Tongue (tissue), 2 donors: ENCODE data around the gene CFAP52. TPM values are rescaled to one million over a fixed set of nuclear protein-coding genes. Genes with fewer than 3 reads are reported as not detected.
"Not testable (repeated sequence)": the region's sequence is repeated elsewhere in the genome, so short reads cannot be mapped to it uniquely, and the experiment has no call there.

ENCODE experiments used
- DNase-seq: peaks from one replicate; pipeline ENCODE4 v3.0.0-alpha.2; 2015
- total RNA-seq: library from RNA; depleted of rRNA; stranded (reverse); fragments of >200 nt; gene quantifications from one replicate; pipeline ENCODE4 v1.2.3, GENCODE V29; 2014

The CFAP52 gene
- not detected for total RNA-seq

- peak; percentile 86 for DNase-seq
These were observed at the start of gene CFAP52 for GRCh38 chr17:9576521-9577372. Gene CFAP52 (plus strand): TSS chr17:9576642. CDS start chr17:9576696, 54 bp downstream.

GRCh38 chr17:9527788-9528187, 48.7 kb upstream of the CFAP52 start:
- DNase-seq: no peak

- DNase-seq: peak; percentile 51
These were observed 47.3 kb upstream of the CFAP52 start for GRCh38 chr17:9529033-9529700.

- DNase-seq: no peak
These were observed 45.4 kb upstream of the CFAP52 start for GRCh38 chr17:9531034-9531433.

- no peak for DNase-seq
These were observed 43.7 kb upstream of the CFAP52 start for GRCh38 chr17:9532715-9533114.

GRCh38 chr17:9533441-9533840, 43.0 kb upstream of the CFAP52 start:
- no peak for DNase-seq

- peak; percentile 55 for DNase-seq
These were observed 40.4 kb upstream of the CFAP52 start for GRCh38 chr17:9536061-9536460.

- no peak for DNase-seq
These were observed 39.2 kb upstream of the CFAP52 start for GRCh38 chr17:9537177-9537776.

- DNase-seq: no peak
These were observed 37.8 kb upstream of the CFAP52 start for GRCh38 chr17:9538626-9539025.

GRCh38 chr17:9541718-9542117, 34.7 kb upstream of the CFAP52 start:
- no peak for DNase-seq

GRCh38 chr17:9544221-9544620, 32.2 kb upstream of the CFAP52 start:
- no peak for DNase-seq

GRCh38 chr17:9549215-9549614, 27.2 kb upstream of the CFAP52 start:
- DNase-seq: no peak

GRCh38 chr17:9553181-9553580, 23.3 kb upstream of the CFAP52 start:
- DNase-seq: no peak

GRCh38 chr17:9553596-9553995, 22.8 kb upstream of the CFAP52 start:
- no peak for DNase-seq

- DNase-seq: peak; percentile 48
These were observed 21.7 kb upstream of the CFAP52 start for GRCh38 chr17:9554715-9555114.

GRCh38 chr17:9557161-9557755, 19.2 kb upstream of the CFAP52 start:
- DNase-seq: peak; percentile 64

- peak; percentile 33 for DNase-seq
These were observed 18.6 kb upstream of the CFAP52 start for GRCh38 chr17:9557857-9558256.

- no peak for DNase-seq
These were observed 12.3 kb upstream of the CFAP52 start for GRCh38 chr17:9564104-9564503.

- DNase-seq: no peak
These were observed 10.4 kb upstream of the CFAP52 start for GRCh38 chr17:9566067-9566466.

- not testable (repeated sequence) for DNase-seq
These were observed 9.7 kb upstream of the CFAP52 start for GRCh38 chr17:9566739-9567138.

GRCh38 chr17:9568004-9568403, 8.4 kb upstream of the CFAP52 start:
- no peak for DNase-seq

- DNase-seq: no peak
These were observed 7.4 kb upstream of the CFAP52 start for GRCh38 chr17:9568957-9569588.
